Transverse colon (tissue), 4 donors: Measurements from ENCODE around the gene BLVRB. TPM values are rescaled to one million over a fixed set of nuclear protein-coding genes. Genes with fewer than 3 reads are reported as not detected.

Experiments used
- DNase-seq: peaks from one replicate; pipeline ENCODE4 v3.0.0-alpha.2; 2019
- H3K27ac ChIP-seq, 4 donors: fragments of 200-600 bp; sonication (generic); 2 replicates each; pipeline ENCODE4 v1.5.1; 2016 to 2018; ENCODE audit warnings: inconsistent platforms in 4 of 4
- H3K27me3 ChIP-seq: fragments of 200-600 bp; sonication (generic); 2 replicates; pipeline ENCODE4 v1.5.1; 2017; ENCODE audit warnings: inconsistent platforms
- H3K36me3 ChIP-seq, 4 donors: fragments of 200-600 bp; sonication (generic); 2 replicates each; pipeline ENCODE4 v1.5.1; 2017 to 2019; ENCODE audit warnings: inconsistent platforms in 4 of 4
- H3K4me1 ChIP-seq, 4 donors: fragments of 200-600 bp; sonication (generic); 2 replicates each; pipeline ENCODE4 v1.5.1; 2017 to 2020; ENCODE audit warnings: inconsistent platforms in 4 of 4
- H3K4me3 ChIP-seq, 4 donors: fragments of 200-600 bp; sonication (generic); 1 replicate in 1 of 4; 2 replicates in 3 of 4; pipeline versions ENCODE4 v1.5.1 to v1.6.1; 2017 to 2019; ENCODE audit warnings: inconsistent platforms in 4 of 4
- H3K9me3 ChIP-seq, 2 donors: fragments of 200-600 bp; sonication (generic); 2 replicates each; pipeline ENCODE4 v1.5.1; 2017 to 2019; ENCODE audit warnings: inconsistent platforms in 2 of 2
- CTCF ChIP-seq, 5 experiments: fragments of 200-600 bp in 3 of 5; fragments of 450-650 bp in 2 of 5; sonication (generic) in 3 of 5; IDR thresholded peaks; 1 replicate in 2 of 5; 2 replicates in 3 of 5; pipeline ENCODE4 v1.5.1; 2016 to 2017; ENCODE audit warnings: antibody characterized with exemption in 5 of 5, inconsistent platforms in 3 of 5, mild to moderate bottlenecking in 2 of 5, moderate library complexity in 1 of 5
- EP300 ChIP-seq: sonication (generic); formaldehyde crosslinking; IDR thresholded peaks from one replicate; pipeline ENCODE4 v1.6.1; 2017; ENCODE audit warnings: antibody characterized with exemption, low read depth
- POLR2A ChIP-seq: fragments of 450-650 bp; IDR thresholded peaks from one replicate; pipeline ENCODE4 v1.6.1; 2016; ENCODE audit warnings: antibody characterized with exemption, mild to moderate bottlenecking, moderate library complexity
- POLR2AphosphoS5 ChIP-seq, 3 donors: sonication (generic); formaldehyde crosslinking; IDR thresholded peaks; one replicate each; pipeline ENCODE4 v1.6.1; 2016; ENCODE audit warnings: antibody characterized with exemption in 3 of 3
- WGBS, 2 donors: methylation state at CpG; one replicate each; pipeline ENCODE4 v1.1.5; 2018; ENCODE audit warnings: low coverage in 1 of 2; 5-methylcytosine and 5-hydroxymethylcytosine counted together
- in situ Hi-C, 4 donors: fragments of 200-750 bp; cut with MboI; loops; one replicate each; pipeline versions ENCODE4 v1.15.0 to v1.15.1; 2017; ENCODE audit warnings: low sequenced_read_pairs in 3 of 4, low pct_ligation_motif_present in 1 of 4, low pct_unique_long_range_greater_than_20kb in 1 of 4
- intact Hi-C: fragments of 100-400 bp; cut with DNase I; formaldehyde crosslinking; loops from one replicate; pipeline ENCODE4 v1.15.1; 2023; ENCODE audit warnings: low total_unique reads
- total RNA-seq, 4 donors: library from RNA; depleted of rRNA; stranded (reverse); fragments of >200 nt; gene quantifications; one replicate each; pipeline ENCODE4 v1.1.0, GENCODE V29; 2016

Gene BLVRB
- total RNA-seq, 4 donors from 2014 or later, result 81.5 to 193 (median 147) TPM

GRCh38 chr19:40413291-40413845, 52.2 kb downstream of the BLVRB start, which contains the start of gene PRX:
Gene PRX (minus strand): TSS chr19:40413378. CDS start chr19:40407932, 5,446 bp downstream.
- Histone ChIP-seq H3K36me3 (no peaks in the 10 kb centered on the region), H3K27ac (peak within 1 kb of the TSS in 1 of 4 donors; percentile 51), H3K9me3 (no peaks in the 10 kb centered on the region), H3K27me3 (no peaks in the 10 kb centered on the region), H3K4me1 (peaks cover 0 to 11% (median 0%) of the 10 kb centered on the region in 4 donors), H3K4me3 (no peak within 1 kb of the TSS)
- in situ Hi-C loops, result loop anchor here in 1 of 4 donors (25.0 kb wide), 1 partner anchor 126 kb away; the partner anchor contains the start of gene AKT2
- DNase-seq, result no peak
- WGBS, 2 donors, result 46 to 63% methylated on average over 5 to 18 of the region's 18 CpGs
- intact Hi-C loops, result no loop called here
- TF ChIP-seq CTCF (IDR thresholded peaks at IDR 0.05), result no peak
- no peak for TF ChIP-seq POLR2AphosphoS5 (IDR thresholded peaks at IDR 0.05)
- TF ChIP-seq EP300, result no peak
- TF ChIP-seq POLR2A, result no peak

- H3K4me1 ChIP-seq, result peaks cover 0 to 11% (median 2%) of the 10 kb centered on the region in 4 donors
- H3K9me3 ChIP-seq, result no peaks in the 10 kb centered on the region
- H3K4me3 ChIP-seq, result no peak overlapping the region
- intact Hi-C loops, result no loop called here
- no peaks in the 10 kb centered on the region for H3K27me3 ChIP-seq
- WGBS, 2 donors, result 83% methylated on average over 4 of the region's 4 CpGs; no CpG with 5 or more reads in 1 of the 2 donors
- H3K27ac ChIP-seq, result no peak overlapping the region
- in situ Hi-C loops, result loop anchor here in 1 of 4 donors (25.0 kb wide), 1 partner anchor 126 kb away; the partner anchor contains the start of gene AKT2
- TF ChIP-seq CTCF (IDR thresholded peaks at IDR 0.05) (no peak), POLR2A (no peak), EP300 (no peak), POLR2AphosphoS5 (IDR thresholded peaks at IDR 0.05) (no peak)
- H3K36me3 ChIP-seq, result no peaks in the 10 kb centered on the region
- DNase-seq, result no peak
Observed at GRCh38 chr19:40412866-40413265, 52.7 kb downstream of the BLVRB start.

- Histone ChIP-seq H3K27me3 (no peaks in the 10 kb centered on the region), H3K4me1 (peaks cover 0 to 6% (median 2%) of the 10 kb centered on the region in 4 donors), H3K4me3 (no peak overlapping the region), H3K36me3 (no peaks in the 10 kb centered on the region), H3K27ac (peak overlapping the region in 1 of 4 donors; percentile 51), H3K9me3 (no peaks in the 10 kb centered on the region)
- intact Hi-C loops, result no loop called here
- TF ChIP-seq CTCF (IDR thresholded peaks at IDR 0.05), result no peak
- TF ChIP-seq POLR2A, result no peak
- TF ChIP-seq POLR2AphosphoS5 (IDR thresholded peaks at IDR 0.05), result no peak
- no peak for TF ChIP-seq EP300
- in situ Hi-C loops, result loop anchor here in 1 of 4 donors (25.0 kb wide), 1 partner anchor 125 kb away; the partner anchor contains the start of gene AKT2
- DNase-seq, result no peak
- 55 to 71% methylated on average over 1 to 8 of the region's 8 CpGs for WGBS, 2 donors
Observed at GRCh38 chr19:40411958-40412499, 53.5 kb downstream of the BLVRB start.

GRCh38 chr19:40411125-40411842, 54.3 kb downstream of the BLVRB start:
- in situ Hi-C loops (loop anchor here in 1 of 4 donors (25.0 kb wide), 1 partner anchor 124 kb away; the partner anchor contains the start of gene AKT2), intact Hi-C loops (no loop called here)
- Histone ChIP-seq H3K27me3 (no peaks in the 10 kb centered on the region), H3K4me1 (peaks cover 0 to 5% (median 0%) of the 10 kb centered on the region in 4 donors), H3K27ac (peak overlapping the region in 2 of 4 donors; percentile 18 to 51), H3K9me3 (no peaks in the 10 kb centered on the region), H3K36me3 (no peaks in the 10 kb centered on the region), H3K4me3 (no peak overlapping the region)
- 50 to 60% methylated on average over 4 to 16 of the region's 16 CpGs for WGBS, 2 donors
- TF ChIP-seq CTCF (IDR thresholded peaks at IDR 0.05), result no peak
- no peak for TF ChIP-seq POLR2AphosphoS5 (IDR thresholded peaks at IDR 0.05)
- TF ChIP-seq EP300, result no peak
- TF ChIP-seq POLR2A, result no peak
- peak; percentile 40 for DNase-seq
